Left lung (tissue), 10 donors: ENCODE results near the gene KIAA2012. TPM values are rescaled to one million over a fixed set of nuclear protein-coding genes. Genes with fewer than 3 reads are reported as not detected.

Experiments used
- ATAC-seq: fragments of 200-7000 bp; cut with Tn5 transposase; one replicate; pipeline ENCODE4 v1.9.1; 2020; ENCODE audit warnings: moderate library complexity
- DNase-seq, 4 donors: peaks; one replicate each; pipeline ENCODE4 v3.0.0-alpha.2; 2013 to 2020
- H3K27ac ChIP-seq, 2 donors: fragments of 200-600 bp; sonication (generic) in 1 of 2; one replicate each; pipeline versions ENCODE4 v1.5.0 to v1.8.0; 2020 to 2021
- H3K27me3 ChIP-seq, 2 donors: fragments of 200-600 bp; sonication (generic) in 1 of 2; one replicate each; pipeline versions ENCODE4 v1.5.0 to v1.8.0; 2020 to 2021
- H3K36me3 ChIP-seq, 2 donors: fragments of 200-600 bp; sonication (generic) in 1 of 2; one replicate each; pipeline versions ENCODE4 v1.5.0 to v1.8.0; 2020 to 2021
- H3K4me1 ChIP-seq, 2 donors: fragments of 200-600 bp; one replicate each; pipeline ENCODE4 v1.8.0; 2021
- H3K4me3 ChIP-seq, 2 donors: fragments of 200-600 bp; sonication (generic) in 1 of 2; one replicate each; pipeline versions ENCODE4 v1.5.0 to v1.8.0; 2020 to 2021; ENCODE audit warnings: mild to moderate bottlenecking in 1 of 2
- H3K9me3 ChIP-seq, 2 donors: fragments of 200-600 bp; sonication (generic) in 1 of 2; one replicate each; pipeline versions ENCODE4 v1.5.0 to v1.8.0; 2020 to 2021
- intact Hi-C, 2 donors: fragments of 100-400 bp; cut with DNase I; formaldehyde crosslinking; loops; one replicate each; pipeline versions ENCODE4 v1.11.2 to v1.14.2; 2022
- polyA plus RNA-seq, 6 donors: library from polyadenylated mRNA; unstranded; fragments of 120-200 nt; gene quantifications; one replicate each; pipeline ENCODE4 v1.2.1, GENCODE V29; 2013; ENCODE audit not compliant: insufficient read length in 6 of 6
- total RNA-seq, 2 donors: library from RNA; stranded (reverse); fragmentation: NEBNext Ultra II Directional; extraction: Animal tissue kit (Norgen Biotek cat#: 25700); gene quantifications; one replicate each; pipeline ENCODE4 v1.2.1, GENCODE V29; 2021
- TF ChIP-seq, protein P1 (sequence below), 2 donors: fragments of 200-600 bp; sonication (generic) in 1 of 2; IDR thresholded peaks; one replicate each; pipeline versions ENCODE4 v1.5.0 to v1.8.0; 2021; ENCODE audit warnings: antibody characterized with exemption in 2 of 2
- donor health status: DM: no; HTN: yes; CAD: no.
- donor health status: DM: no; HTN: no; CAD: no.

Gene KIAA2012
- total and polyA plus RNA-seq, 8 donors, result 0.46 to 2.8 (median 1.5) TPM; not detected in 1

DNA sequence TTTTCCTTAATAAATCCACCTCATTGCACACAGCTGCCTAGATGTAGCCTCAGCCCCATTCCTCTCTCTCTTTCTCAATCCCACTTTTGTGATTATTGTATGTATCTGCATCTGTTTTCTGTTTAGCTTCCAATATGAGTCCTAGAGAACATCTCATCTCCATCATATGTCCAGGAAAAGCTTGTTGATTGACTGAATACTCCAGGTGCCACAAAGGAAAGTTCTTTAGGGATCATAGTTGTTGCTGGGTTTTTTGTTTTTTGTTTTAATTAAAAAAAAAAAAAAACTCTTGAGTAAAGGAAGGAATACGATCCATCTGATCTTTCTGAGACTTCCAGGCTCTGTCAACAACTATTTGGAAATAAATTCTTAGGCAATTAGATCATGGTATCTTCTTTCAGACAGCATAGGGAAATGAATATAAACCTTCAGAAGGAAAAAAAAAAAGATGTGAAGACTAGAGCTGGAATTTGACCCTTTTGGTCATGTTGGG, 42.5 kb downstream of the KIAA2012 start:
- intact Hi-C loops, result no loop called here
- DNase-seq (no peak), ATAC-seq (peak; percentile 34)
- TF ChIP-seq, protein P1, sequence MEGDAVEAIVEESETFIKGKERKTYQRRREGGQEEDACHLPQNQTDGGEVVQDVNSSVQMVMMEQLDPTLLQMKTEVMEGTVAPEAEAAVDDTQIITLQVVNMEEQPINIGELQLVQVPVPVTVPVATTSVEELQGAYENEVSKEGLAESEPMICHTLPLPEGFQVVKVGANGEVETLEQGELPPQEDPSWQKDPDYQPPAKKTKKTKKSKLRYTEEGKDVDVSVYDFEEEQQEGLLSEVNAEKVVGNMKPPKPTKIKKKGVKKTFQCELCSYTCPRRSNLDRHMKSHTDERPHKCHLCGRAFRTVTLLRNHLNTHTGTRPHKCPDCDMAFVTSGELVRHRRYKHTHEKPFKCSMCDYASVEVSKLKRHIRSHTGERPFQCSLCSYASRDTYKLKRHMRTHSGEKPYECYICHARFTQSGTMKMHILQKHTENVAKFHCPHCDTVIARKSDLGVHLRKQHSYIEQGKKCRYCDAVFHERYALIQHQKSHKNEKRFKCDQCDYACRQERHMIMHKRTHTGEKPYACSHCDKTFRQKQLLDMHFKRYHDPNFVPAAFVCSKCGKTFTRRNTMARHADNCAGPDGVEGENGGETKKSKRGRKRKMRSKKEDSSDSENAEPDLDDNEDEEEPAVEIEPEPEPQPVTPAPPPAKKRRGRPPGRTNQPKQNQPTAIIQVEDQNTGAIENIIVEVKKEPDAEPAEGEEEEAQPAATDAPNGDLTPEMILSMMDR (IDR thresholded peaks at IDR 0.05), result no peak
- no peaks in the 10 kb centered on the region for H3K36me3 ChIP-seq
- no peaks in the 10 kb centered on the region for H3K27me3 ChIP-seq
- no peaks in the 10 kb centered on the region for H3K4me1 ChIP-seq
- peaks cover 0 to 9% of the 10 kb centered on the region in 2 donors for H3K9me3 ChIP-seq
- no peak overlapping the region for H3K4me3 ChIP-seq
- H3K27ac ChIP-seq, result no peak overlapping the region

DNA sequence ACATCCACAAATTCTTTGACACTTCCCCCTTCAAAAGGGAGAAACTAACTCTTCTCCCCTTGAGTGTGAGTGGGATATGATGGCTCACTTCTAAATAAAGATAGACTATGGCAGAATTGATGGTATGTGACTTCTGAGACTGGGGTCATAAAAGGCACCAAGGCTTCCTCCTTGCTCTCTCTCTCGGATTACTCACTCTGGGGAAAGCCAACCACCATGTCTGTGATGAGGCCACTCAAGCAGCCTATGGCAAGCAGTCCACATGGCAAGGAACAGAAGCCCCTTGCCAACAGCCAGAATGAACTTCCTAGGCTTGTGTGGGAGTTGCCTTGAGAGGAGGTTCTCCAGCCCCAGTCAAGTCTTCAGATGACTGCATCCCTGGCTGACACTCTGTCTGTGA, 43.6 kb downstream of the KIAA2012 start:
- DNase-seq, result no peak
- Histone ChIP-seq H3K4me3 (no peak overlapping the region), H3K9me3 (peaks cover 0 to 14% of the 10 kb centered on the region in 2 donors), H3K27me3 (no peaks in the 10 kb centered on the region), H3K27ac (no peak overlapping the region), H3K4me1 (peaks cover 0 to 3% of the 10 kb centered on the region in 2 donors), H3K36me3 (no peaks in the 10 kb centered on the region)
- TF ChIP-seq, protein P1 (IDR thresholded peaks at IDR 0.05), result no peak
- ATAC-seq, result no peak
- intact Hi-C loops, result no loop called here

DNA sequence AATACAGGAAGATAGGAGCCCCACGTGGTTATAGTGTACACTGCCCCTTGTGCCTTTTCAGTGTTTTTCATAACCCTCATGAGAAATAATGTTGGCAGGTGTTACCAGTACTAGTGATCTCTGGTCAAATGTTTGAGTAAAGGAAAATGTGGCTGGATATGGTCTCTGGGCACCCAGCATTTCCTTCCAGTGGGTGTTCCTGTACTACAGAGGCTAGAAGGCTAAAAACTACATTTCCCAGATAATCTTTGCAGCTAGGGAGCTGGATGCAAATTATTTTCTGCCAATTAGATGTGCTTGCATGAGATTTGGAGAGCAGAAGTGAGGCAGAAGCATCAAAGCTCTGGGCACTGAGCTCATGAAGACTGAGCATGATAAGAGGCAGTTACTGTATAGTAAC, 45.1 kb downstream of the KIAA2012 start:
- Histone ChIP-seq H3K4me1 (peaks cover 0 to 5% of the 10 kb centered on the region in 2 donors), H3K4me3 (no peak overlapping the region), H3K27ac (no peak overlapping the region), H3K36me3 (no peaks in the 10 kb centered on the region), H3K27me3 (no peaks in the 10 kb centered on the region), H3K9me3 (peaks cover 0 to 14% of the 10 kb centered on the region in 2 donors)
- no peak for ATAC-seq
- TF ChIP-seq, protein P1 (IDR thresholded peaks at IDR 0.05), result no peak
- intact Hi-C loops, result no loop called here
- no peak for DNase-seq

DNA sequence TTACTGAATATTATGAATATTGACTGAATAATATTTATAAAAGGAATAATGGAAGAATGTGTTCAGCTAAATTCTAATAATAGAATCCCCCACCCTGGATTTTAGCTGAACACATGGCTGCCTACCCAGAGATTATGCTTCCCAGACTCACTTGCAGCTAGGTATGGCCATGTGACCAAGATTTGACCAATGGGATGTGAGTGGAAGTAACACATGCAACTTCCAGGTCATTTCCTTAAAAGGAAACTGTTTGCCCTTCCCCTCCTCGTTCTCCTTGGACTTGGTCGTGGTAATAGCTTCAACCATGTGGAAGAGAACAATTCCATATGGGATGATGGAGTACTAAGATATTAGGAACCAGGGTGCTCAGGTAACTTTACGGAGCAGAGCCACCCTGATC, 47.8 kb downstream of the KIAA2012 start:
- TF ChIP-seq, protein P1 (IDR thresholded peaks at IDR 0.05), result no peak
- Histone ChIP-seq H3K36me3 (no peaks in the 10 kb centered on the region), H3K27me3 (no peaks in the 10 kb centered on the region), H3K27ac (no peak overlapping the region), H3K4me3 (no peak overlapping the region), H3K9me3 (peaks cover 0 to 14% of the 10 kb centered on the region in 2 donors), H3K4me1 (peaks cover 0 to 5% of the 10 kb centered on the region in 2 donors)
- intact Hi-C loops, result no loop called here
- ATAC-seq (no peak), DNase-seq (no peak)

DNA sequence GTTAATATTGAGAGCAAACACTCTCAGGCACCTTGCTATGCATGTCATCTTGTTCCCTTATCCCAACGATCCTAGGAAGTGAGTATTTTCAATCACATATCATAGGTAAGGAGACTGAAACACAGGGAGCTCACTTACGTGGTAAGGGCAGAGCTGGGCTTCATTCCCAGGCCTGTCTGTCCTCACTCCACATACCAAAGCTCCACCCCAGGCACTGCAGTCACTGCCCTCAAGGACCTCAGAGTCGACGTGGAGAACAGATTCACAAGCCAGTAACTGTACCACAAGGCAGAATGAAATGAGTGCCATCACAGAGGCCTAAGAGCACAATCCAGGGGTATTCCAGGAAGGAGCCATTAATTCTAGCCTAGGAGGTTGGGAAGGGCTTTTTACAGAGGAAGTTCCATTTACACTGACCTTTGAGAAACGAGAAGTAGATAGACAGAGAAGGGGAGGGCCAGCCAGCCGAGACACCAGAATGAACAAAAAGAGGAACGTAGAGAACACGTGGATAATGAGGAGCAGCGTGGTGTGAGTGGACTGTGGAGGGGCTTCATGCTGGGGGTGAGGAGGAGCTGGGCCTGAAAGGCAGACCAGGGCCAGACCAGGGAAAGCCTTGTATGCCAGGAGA, 48.6 kb downstream of the KIAA2012 start:
- ATAC-seq (peak; percentile 95), DNase-seq (peak in 1 of 4 donors; percentile 48)
- Histone ChIP-seq H3K4me3 (no peak overlapping the region), H3K27me3 (no peaks in the 10 kb centered on the region), H3K9me3 (peaks cover 0 to 14% of the 10 kb centered on the region in 2 donors), H3K27ac (no peak overlapping the region), H3K4me1 (peaks cover 0 to 5% of the 10 kb centered on the region in 2 donors), H3K36me3 (no peaks in the 10 kb centered on the region)
- TF ChIP-seq, protein P1 (IDR thresholded peaks at IDR 0.05), result no peak
- intact Hi-C loops, result no loop called here
